DOHH2 (cell line): ENCODE results near the gene SPIRE1.

Source experiments
- H3F3A ChIP-seq: fragments of 200-600 bp; sonication (generic), shearing (Covaris generic); 2 replicates; pipeline ENCODE4 v1.6.0; 2016; ENCODE audit warnings: antibody characterized with exemption, mild to moderate bottlenecking; ENCODE audit not compliant: control insufficient read depth, insufficient read depth
- H3K27ac ChIP-seq: fragments of 200-600 bp; sonication (generic); 2 replicates; pipeline ENCODE4 v1.5.1; 2014; ENCODE audit warnings: low read depth, mild to moderate bottlenecking, low read length, moderate library complexity
- H3K27me3 ChIP-seq: fragments of 200-600 bp; sonication (generic); 2 replicates; pipeline ENCODE4 v1.6.1; 2014; ENCODE audit warnings: mild to moderate bottlenecking, low read length, mixed read lengths; ENCODE audit not compliant: control insufficient read depth
- H3K36me3 ChIP-seq: fragments of 200-600 bp; sonication (generic); 2 replicates; pipeline ENCODE4 v1.6.1; 2014; ENCODE audit warnings: mild to moderate bottlenecking, low read length, moderate library complexity, mixed read lengths; ENCODE audit not compliant: control insufficient read depth
- H3K4me1 ChIP-seq: fragments of 200-600 bp; sonication (generic); 2 replicates; pipeline ENCODE4 v1.6.1; 2014; ENCODE audit warnings: mild to moderate bottlenecking, low read length, mixed read lengths; ENCODE audit not compliant: control insufficient read depth
- H3K4me2 ChIP-seq: fragments of 200-600 bp; sonication (generic); 2 replicates; pipeline ENCODE4 v1.6.0; 2014; ENCODE audit warnings: mild to moderate bottlenecking, low read length, moderate library complexity
- H3K4me3 ChIP-seq: fragments of 200-600 bp; sonication (generic); 2 replicates; pipeline ENCODE4 v1.5.1; 2014; ENCODE audit warnings: mild to moderate bottlenecking, low read length, mixed read lengths
- H3K79me2 ChIP-seq: fragments of 200-600 bp; sonication (generic); 2 replicates; pipeline ENCODE4 v1.6.1; 2014; ENCODE audit warnings: mild to moderate bottlenecking, low read length, mixed read lengths; ENCODE audit not compliant: control insufficient read depth
- H3K9me2 ChIP-seq: fragments of 200-600 bp; sonication (generic); replicated peaks from 2 replicates; pipeline ENCODE4 v1.6.1; 2014; ENCODE audit warnings: mild to moderate bottlenecking, low read length, mixed read lengths; ENCODE audit not compliant: control insufficient read depth
- H3K9me3 ChIP-seq: fragments of 200-600 bp; sonication (generic); 2 replicates; pipeline ENCODE4 v1.6.1; 2014; ENCODE audit warnings: antibody characterized with exemption, low read length, mixed read lengths; ENCODE audit not compliant: control insufficient read depth, insufficient read depth
- H4K20me1 ChIP-seq: fragments of 200-600 bp; sonication (generic); 2 replicates; pipeline ENCODE4 v1.6.0; 2014; ENCODE audit warnings: low read depth, mild to moderate bottlenecking, antibody characterized with exemption, low read length, moderate library complexity; ENCODE audit not compliant: control insufficient read depth, insufficient read depth
- CTCF ChIP-seq: fragments of 200-600 bp; sonication (generic); IDR thresholded peaks from one replicate; pipeline ENCODE4 v1.5.1; 2014; ENCODE audit warnings: antibody characterized with exemption, mild to moderate bottlenecking, low read depth, low read length; ENCODE audit not compliant: poor library complexity, severe bottlenecking
- EZH2phosphoT487 ChIP-seq: fragments of 200-600 bp; sonication (generic); IDR thresholded peaks from 2 replicates; pipeline ENCODE4 v1.6.1; 2017; ENCODE audit warnings: borderline replicate concordance, mild to moderate bottlenecking, antibody characterized with exemption, low read length, moderate library complexity, mixed read lengths

The SPIRE1 gene

GRCh38 chr18:12580630-12581342, 77.1 kb downstream of the SPIRE1 start:
- H3K4me2 ChIP-seq, result no peak overlapping the region
- H3K27ac ChIP-seq, result no peak overlapping the region
- H3K9me2 ChIP-seq, result no peaks in the 10 kb centered on the region
- H3K36me3 ChIP-seq, result no peaks in the 10 kb centered on the region
- peaks cover 21% of the 10 kb centered on the region for H3K4me1 ChIP-seq
- no peaks in the 10 kb centered on the region for H3K27me3 ChIP-seq
- no peaks in the 10 kb centered on the region for H3F3A ChIP-seq
- no peak for TF ChIP-seq CTCF
- TF ChIP-seq EZH2phosphoT487, result no peak
- H3K9me3 ChIP-seq, result no peaks in the 10 kb centered on the region
- no peaks in the 10 kb centered on the region for H3K79me2 ChIP-seq
- no peaks in the 10 kb centered on the region for H4K20me1 ChIP-seq
- no peak overlapping the region for H3K4me3 ChIP-seq

- Histone ChIP-seq H3K4me1 (peaks cover 21% of the 10 kb centered on the region), H3K9me2 (no peaks in the 10 kb centered on the region), H4K20me1 (no peaks in the 10 kb centered on the region), H3K27me3 (no peaks in the 10 kb centered on the region), H3K9me3 (no peaks in the 10 kb centered on the region), H3F3A (no peaks in the 10 kb centered on the region), H3K79me2 (no peaks in the 10 kb centered on the region), H3K4me2 (peak overlapping the region; percentile 5), H3K36me3 (no peaks in the 10 kb centered on the region), H3K27ac (0 out of 2 replicates have a peak overlapping the region, but pooled peaks have one; percentile 5), H3K4me3 (no peak overlapping the region)
- no peak for TF ChIP-seq CTCF
- TF ChIP-seq EZH2phosphoT487, result no peak
Measured at GRCh38 chr18:12579775-12580174, 78.1 kb downstream of the SPIRE1 start.

- Histone ChIP-seq H3K9me3 (no peaks in the 10 kb centered on the region), H3K9me2 (no peaks in the 10 kb centered on the region), H3K4me3 (no peak overlapping the region)
Measured at GRCh38 chr18:12577848-12578247, 80.1 kb downstream of the SPIRE1 start.

More at GRCh38 chr18:12577848-12578247, 80.1 kb downstream of the SPIRE1 start:
- Histone ChIP-seq H3F3A (no peaks in the 10 kb centered on the region), H4K20me1 (no peaks in the 10 kb centered on the region), H3K27ac (no peak overlapping the region), H3K79me2 (no peaks in the 10 kb centered on the region), H3K27me3 (no peaks in the 10 kb centered on the region), H3K4me2 (no peak overlapping the region), H3K4me1 (peaks cover 21% of the 10 kb centered on the region), H3K36me3 (no peaks in the 10 kb centered on the region)
- TF ChIP-seq CTCF, result no peak
- no peak for TF ChIP-seq EZH2phosphoT487
